ENCODE measurements around the gene TMEM171.

TMEM171 gene

GRCh38 chr5:73171495-73171894, 51.1 kb downstream of the TMEM171 start:
- H3K4me3 ChIP-seq (replicated peaks; ENCODE audit: low read depth, low read length): no peak overlapping the region
- no peak for DNase-seq (ENCODE audit: low read depth)
- TF ChIP-seq, protein P1, sequence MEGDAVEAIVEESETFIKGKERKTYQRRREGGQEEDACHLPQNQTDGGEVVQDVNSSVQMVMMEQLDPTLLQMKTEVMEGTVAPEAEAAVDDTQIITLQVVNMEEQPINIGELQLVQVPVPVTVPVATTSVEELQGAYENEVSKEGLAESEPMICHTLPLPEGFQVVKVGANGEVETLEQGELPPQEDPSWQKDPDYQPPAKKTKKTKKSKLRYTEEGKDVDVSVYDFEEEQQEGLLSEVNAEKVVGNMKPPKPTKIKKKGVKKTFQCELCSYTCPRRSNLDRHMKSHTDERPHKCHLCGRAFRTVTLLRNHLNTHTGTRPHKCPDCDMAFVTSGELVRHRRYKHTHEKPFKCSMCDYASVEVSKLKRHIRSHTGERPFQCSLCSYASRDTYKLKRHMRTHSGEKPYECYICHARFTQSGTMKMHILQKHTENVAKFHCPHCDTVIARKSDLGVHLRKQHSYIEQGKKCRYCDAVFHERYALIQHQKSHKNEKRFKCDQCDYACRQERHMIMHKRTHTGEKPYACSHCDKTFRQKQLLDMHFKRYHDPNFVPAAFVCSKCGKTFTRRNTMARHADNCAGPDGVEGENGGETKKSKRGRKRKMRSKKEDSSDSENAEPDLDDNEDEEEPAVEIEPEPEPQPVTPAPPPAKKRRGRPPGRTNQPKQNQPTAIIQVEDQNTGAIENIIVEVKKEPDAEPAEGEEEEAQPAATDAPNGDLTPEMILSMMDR (IDR thresholded peaks at IDR 0.05; ENCODE audit: low read length, missing control alignments): no peak

GRCh38 chr5:73172951-73173350, 52.6 kb downstream of the TMEM171 start, which contains the start of gene TMEM174:
Gene TMEM174, plus strand, starts transcription at chr5:73173193. Its CDS starts 51 bp downstream, at chr5:73173244.
- H3K4me3 ChIP-seq (replicated peaks; ENCODE audit: low read depth, low read length): no peak within 1 kb of the TSS
- DNase-seq (ENCODE audit: low read depth): no peak
- TF ChIP-seq, protein P1 (IDR thresholded peaks at IDR 0.05; ENCODE audit: low read length, missing control alignments): no peak

DNA sequence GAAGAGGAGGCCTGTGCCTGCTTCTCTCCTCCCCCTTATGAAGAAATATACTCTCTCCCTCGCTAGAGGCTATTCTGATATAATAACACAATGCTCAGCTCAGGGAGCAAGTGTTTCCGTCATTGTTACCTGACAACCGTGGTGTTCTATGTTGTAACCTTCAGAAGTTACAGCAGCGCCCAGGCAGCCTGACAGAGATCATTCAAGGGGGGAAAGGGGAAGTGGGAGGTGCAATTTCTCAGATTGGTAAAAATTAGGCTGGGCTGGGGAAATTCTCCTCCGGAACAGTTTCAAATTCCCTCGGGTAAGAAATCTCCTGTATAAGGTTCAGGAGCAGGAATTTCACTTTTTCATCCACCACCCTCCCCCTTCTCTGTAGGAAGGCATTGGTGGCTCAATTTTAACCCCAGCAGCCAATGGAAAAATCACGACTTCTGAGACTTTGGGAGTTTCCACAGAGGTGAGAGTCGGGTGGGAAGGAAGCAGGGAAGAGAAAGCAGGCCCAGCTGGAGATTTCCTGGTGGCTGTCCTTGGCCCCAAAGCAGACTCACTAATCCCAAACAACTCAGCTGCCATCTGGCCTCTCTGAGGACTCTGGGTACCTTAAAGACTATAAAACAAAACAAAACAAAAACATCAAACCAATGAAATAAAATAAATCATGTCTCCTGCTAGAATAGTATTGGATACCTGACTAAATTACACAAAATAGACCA, 53.9 kb downstream of the TMEM171 start:
- no peak for DNase-seq (ENCODE audit: low read depth)

DNA sequence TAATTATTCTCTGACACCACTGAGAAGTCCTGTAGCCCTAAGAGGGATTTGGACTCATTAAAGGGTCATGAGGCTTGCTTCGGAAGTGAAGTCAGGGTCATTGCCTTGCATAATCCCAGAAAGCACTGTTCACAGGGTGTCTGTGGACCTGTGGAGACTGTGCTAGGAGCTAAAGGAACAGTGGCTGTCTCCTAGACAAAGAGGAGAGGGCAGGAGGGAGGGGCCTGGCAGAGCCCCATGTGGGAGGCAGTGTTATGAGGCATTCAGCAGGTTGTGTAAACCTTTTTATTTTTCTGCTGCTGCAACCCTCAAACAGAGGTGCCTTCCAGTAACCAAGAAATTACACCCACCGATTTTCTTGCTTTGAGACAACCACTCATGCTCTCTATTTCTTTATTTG, 55.9 kb downstream of the TMEM171 start:
- TF ChIP-seq, protein P1 (IDR thresholded peaks at IDR 0.05; ENCODE audit: low read length, missing control alignments): no peak
- no peak for DNase-seq (ENCODE audit: low read depth)
- no peak overlapping the region for H3K4me3 ChIP-seq (replicated peaks; ENCODE audit: low read depth, low read length)

More for the DNA sequence above, 53.9 kb downstream of the TMEM171 start:
- TF ChIP-seq, protein P1 (IDR thresholded peaks at IDR 0.05; ENCODE audit: low read length, missing control alignments): no peak
- no peak overlapping the region for H3K4me3 ChIP-seq (replicated peaks; ENCODE audit: low read depth, low read length)

DNA sequence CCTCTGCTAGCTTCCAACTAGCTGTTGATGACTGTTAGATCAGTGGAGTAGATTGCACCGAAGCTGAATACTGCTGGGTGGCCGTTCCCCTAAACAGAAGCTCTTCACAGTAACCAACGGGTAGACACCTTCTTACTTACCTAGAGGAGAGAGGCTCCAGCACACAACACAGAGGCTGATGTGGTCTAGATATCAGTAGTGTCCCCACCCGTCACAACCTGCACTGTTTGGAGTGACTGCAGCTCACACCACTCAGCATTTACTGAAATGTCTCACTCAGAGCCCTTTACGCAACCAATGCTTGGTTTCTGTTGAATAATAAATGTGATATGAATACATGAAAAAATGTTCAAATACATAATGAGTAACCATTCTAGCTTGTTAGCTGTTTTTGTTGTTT, 57.9 kb downstream of the TMEM171 start:
- TF ChIP-seq, protein P1 (IDR thresholded peaks at IDR 0.05; ENCODE audit: low read length, missing control alignments): no peak
- no peak for DNase-seq (ENCODE audit: low read depth)

GRCh38 chr5:73179730-73180129, 59.4 kb downstream of the TMEM171 start:
- no peak overlapping the region for H3K4me3 ChIP-seq (replicated peaks; ENCODE audit: low read depth, low read length)
- no peak for DNase-seq (ENCODE audit: low read depth)
- TF ChIP-seq, protein P1 (IDR thresholded peaks at IDR 0.05; ENCODE audit: low read length, missing control alignments): no peak

More for the DNA sequence above, 57.9 kb downstream of the TMEM171 start:
- no peak overlapping the region for H3K4me3 ChIP-seq (replicated peaks; ENCODE audit: low read depth, low read length)

GRCh38 chr5:73180566-73180965, 60.2 kb downstream of the TMEM171 start:
- no peak for DNase-seq (ENCODE audit: low read depth)
- H3K4me3 ChIP-seq (replicated peaks; ENCODE audit: low read depth, low read length): no peak overlapping the region
- TF ChIP-seq, protein P1 (IDR thresholded peaks at IDR 0.05; ENCODE audit: low read length, missing control alignments): no peak

All from fibroblast of pulmonary artery (primary cell).